Activated naive CD4-positive, alpha-beta T cell treated with anti-CD3 and anti-CD28 coated beads for 36 hours (primary cell): ENCODE data around the gene CLEC1A. TPM values are rescaled to one million over a fixed set of nuclear protein-coding genes. Genes with fewer than 3 reads are reported as not detected.

ENCODE experiments used
- CTCF ChIA-PET: fragments of 350-600 bp; sonication (Branson Sonifier 250); formaldehyde crosslinking; loops from one replicate; lab custom pipeline; 2021; ENCODE audit warnings: antibody characterized with exemption; lab: Charles Lee
- DNase-seq: peaks from one replicate; pipeline ENCODE4 v3.0.0-alpha.2; 2020
- H3K27ac Mint-ChIP-seq: one replicate; pipeline ENCODE4 v1.8.0; 2021; ENCODE audit warnings: mild to moderate bottlenecking, mixed read lengths
- H3K27me3 Mint-ChIP-seq: one replicate; pipeline ENCODE4 v1.8.0; 2021; ENCODE audit warnings: low read depth, mixed read lengths
- H3K36me3 Mint-ChIP-seq: one replicate; pipeline ENCODE4 v1.8.0; 2021; ENCODE audit warnings: low read depth, mixed read lengths
- H3K4me1 Mint-ChIP-seq: one replicate; pipeline ENCODE4 v1.8.0; 2021; ENCODE audit warnings: low read depth, mixed read lengths
- H3K4me3 Mint-ChIP-seq: one replicate; pipeline ENCODE4 v1.8.0; 2021; ENCODE audit warnings: mild to moderate bottlenecking, moderate library complexity, mixed read lengths
- H3K9me3 Mint-ChIP-seq: one replicate; pipeline ENCODE4 v1.8.0; 2021; ENCODE audit warnings: mixed read lengths
- intact Hi-C: fragments of 100-400 bp; cut with micrococcal nuclease; formaldehyde crosslinking; loops from one replicate; pipeline ENCODE4 v1.15.1; 2023
- total RNA-seq, 2 experiments: library from RNA; stranded (reverse); gene quantifications; one replicate each; pipeline ENCODE4 v1.2.3, GENCODE V29; 2021

CLEC1A gene
- total RNA-seq, 2 experiments from 2014 or later = not detected

- intact Hi-C loops = no loop called here
- H3K36me3 Mint-ChIP-seq = no peaks in the 10 kb centered on the region
- CTCF ChIA-PET = no interaction called here
- no peaks in the 10 kb centered on the region for H3K4me1 Mint-ChIP-seq
- no peak overlapping the region for H3K27ac Mint-ChIP-seq
- no peak for DNase-seq
- H3K9me3 Mint-ChIP-seq = no peaks in the 10 kb centered on the region
- H3K4me3 Mint-ChIP-seq = no peak overlapping the region
- no peaks in the 10 kb centered on the region for H3K27me3 Mint-ChIP-seq
Observed at GRCh38 chr12:10095971-10096370, 2.8 kb downstream of the CLEC1A start.

DNA sequence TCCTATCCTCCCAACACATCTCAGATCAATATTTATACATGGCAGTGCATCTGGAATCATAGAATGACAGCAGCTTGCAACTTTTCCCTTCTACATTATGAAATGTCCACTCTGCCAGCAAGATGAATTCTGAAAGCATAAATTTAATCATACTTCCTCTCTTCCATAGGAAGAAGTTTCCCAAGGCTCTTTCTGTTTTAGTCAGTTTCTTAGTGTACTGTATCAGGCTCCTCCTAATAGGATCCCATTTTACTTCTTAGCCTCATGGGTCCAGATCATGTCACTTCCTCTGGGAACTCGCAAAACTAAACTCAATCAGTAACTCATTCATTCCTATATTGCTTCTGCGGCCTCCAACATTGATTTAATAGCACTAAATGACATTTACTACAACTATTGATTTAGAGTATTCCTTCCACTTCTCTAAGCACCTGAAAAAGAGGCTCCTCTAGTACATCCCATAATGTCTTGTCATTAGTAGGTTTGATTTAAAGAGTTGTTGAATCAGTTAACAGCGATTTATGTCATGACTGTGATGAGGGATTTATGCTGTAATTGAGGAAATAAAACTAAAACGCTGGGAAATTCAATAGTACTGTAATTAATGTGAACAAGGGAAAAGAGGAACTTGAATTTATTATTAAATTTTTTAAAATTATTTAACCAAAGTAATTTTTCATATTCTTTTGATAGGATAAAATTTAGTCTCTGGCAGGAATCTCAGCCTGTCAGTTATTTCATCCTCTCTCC is 4.0 kb downstream of the CLEC1A start:
- Mint-ChIP-seq H3K27ac (no peak overlapping the region), H3K27me3 (no peaks in the 10 kb centered on the region), H3K4me1 (peaks cover 3% of the 10 kb centered on the region), H3K4me3 (no peak overlapping the region), H3K36me3 (no peaks in the 10 kb centered on the region), H3K9me3 (no peaks in the 10 kb centered on the region)
- intact Hi-C loops = no loop called here
- DNase-seq = no peak
- CTCF ChIA-PET = interaction anchor here (0.8 kb wide), 1 partner anchor 281 kb away, joined by 4 read pairs; no protein-coding TSS in a partner anchor

- H3K4me3 Mint-ChIP-seq = no peak overlapping the region
- intact Hi-C loops = no loop called here
- H3K36me3 Mint-ChIP-seq = peaks cover 2% of the 10 kb centered on the region
- peaks cover 5% of the 10 kb centered on the region for H3K9me3 Mint-ChIP-seq
- H3K27ac Mint-ChIP-seq = no peak overlapping the region
- no peak for DNase-seq
- no peaks in the 10 kb centered on the region for H3K27me3 Mint-ChIP-seq
- CTCF ChIA-PET = interaction anchor here (1.1 kb wide), 1 partner anchor 272 kb away, joined by 4 read pairs; no protein-coding TSS in a partner anchor
- H3K4me1 Mint-ChIP-seq = peaks cover 3% of the 10 kb centered on the region
Observed at GRCh38 chr12:10088955-10089900, 9.6 kb downstream of the CLEC1A start.

DNA sequence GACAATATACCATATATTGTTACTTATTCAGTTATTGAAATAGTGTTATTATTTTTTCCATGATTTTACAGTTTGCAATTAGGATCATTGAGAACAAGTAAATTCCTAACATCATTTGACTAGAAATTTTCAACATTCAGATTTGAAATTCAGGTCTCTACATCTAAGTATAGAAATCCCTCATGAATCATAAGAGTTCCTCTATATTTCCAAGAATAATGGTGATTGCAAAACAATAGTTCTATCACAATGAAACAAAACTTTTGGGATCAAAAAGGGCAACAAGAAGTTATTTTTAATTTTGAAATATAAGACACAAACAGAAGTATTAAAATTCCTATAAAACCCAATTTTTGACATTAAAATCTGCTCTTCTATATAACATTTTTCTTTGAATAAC is 10.8 kb downstream of the CLEC1A start:
- DNase-seq = no peak
- H3K4me1 Mint-ChIP-seq = peaks cover 3% of the 10 kb centered on the region
- intact Hi-C loops = no loop called here
- no peak overlapping the region for H3K27ac Mint-ChIP-seq
- peaks cover 2% of the 10 kb centered on the region for H3K36me3 Mint-ChIP-seq
- H3K27me3 Mint-ChIP-seq = no peaks in the 10 kb centered on the region
- CTCF ChIA-PET = no interaction called here
- peaks cover 9% of the 10 kb centered on the region for H3K9me3 Mint-ChIP-seq
- no peak overlapping the region for H3K4me3 Mint-ChIP-seq

- H3K9me3 Mint-ChIP-seq = peaks cover 9% of the 10 kb centered on the region
- DNase-seq = no peak
- H3K4me3 Mint-ChIP-seq = no peak overlapping the region
- H3K4me1 Mint-ChIP-seq = peaks cover 3% of the 10 kb centered on the region
- no peaks in the 10 kb centered on the region for H3K27me3 Mint-ChIP-seq
- H3K27ac Mint-ChIP-seq = no peak overlapping the region
- peaks cover 2% of the 10 kb centered on the region for H3K36me3 Mint-ChIP-seq
- intact Hi-C loops = no loop called here
- CTCF ChIA-PET = no interaction called here
Observed at GRCh38 chr12:10086387-10086786, 12.4 kb downstream of the CLEC1A start.

GRCh38 chr12:10084733-10085132 is 14.1 kb downstream of the CLEC1A start:
- Mint-ChIP-seq H3K9me3 (peaks cover 9% of the 10 kb centered on the region), H3K4me3 (no peak overlapping the region), H3K27me3 (no peaks in the 10 kb centered on the region), H3K36me3 (peaks cover 2% of the 10 kb centered on the region), H3K4me1 (no peaks in the 10 kb centered on the region), H3K27ac (no peak overlapping the region)
- CTCF ChIA-PET = no interaction called here
- no peak for DNase-seq
- intact Hi-C loops = no loop called here

DNA sequence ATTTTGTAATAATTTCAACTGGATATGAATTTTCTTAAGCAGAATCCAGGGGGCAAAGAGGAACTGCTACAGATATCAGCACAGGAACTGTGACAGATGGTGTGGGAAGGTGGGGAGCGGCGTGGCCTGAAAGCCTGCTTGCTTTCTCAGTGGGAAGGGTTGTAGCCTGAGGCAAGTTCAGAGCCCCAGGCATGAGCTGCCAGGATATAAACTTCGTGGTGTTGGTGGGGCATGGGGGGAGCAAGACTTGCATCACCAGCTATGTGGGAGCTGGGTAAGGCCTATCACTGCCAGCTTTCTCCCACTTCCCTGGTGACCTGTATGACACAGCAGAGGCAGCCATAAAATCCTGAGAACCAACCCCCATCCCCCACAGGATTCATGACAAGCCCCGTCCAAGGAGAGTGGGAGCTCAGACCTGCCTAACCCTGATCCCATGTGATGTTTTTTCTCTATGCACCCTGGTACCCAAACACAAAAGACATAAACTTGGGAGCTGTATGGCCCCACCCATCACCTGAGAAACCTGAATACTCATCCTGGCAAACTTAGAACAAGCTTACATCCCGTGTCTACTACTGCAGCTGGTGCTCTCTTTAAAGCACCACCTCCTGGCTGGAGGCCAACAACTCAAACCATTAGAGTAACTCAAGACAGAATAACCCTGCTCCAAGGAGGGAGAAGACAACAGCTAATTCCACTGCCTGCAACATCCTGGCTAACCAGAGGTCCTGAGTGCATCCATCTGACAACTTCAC is 16.5 kb downstream of the CLEC1A start:
- Mint-ChIP-seq H3K4me1 (no peaks in the 10 kb centered on the region), H3K27me3 (no peaks in the 10 kb centered on the region), H3K4me3 (no peak overlapping the region), H3K27ac (no peak overlapping the region), H3K9me3 (peaks cover 9% of the 10 kb centered on the region), H3K36me3 (peaks cover 2% of the 10 kb centered on the region)
- no peak for DNase-seq
- intact Hi-C loops = no loop called here
- CTCF ChIA-PET = no interaction called here

GRCh38 chr12:10075451-10075850 is 23.3 kb downstream of the CLEC1A start:
- CTCF ChIA-PET = no interaction called here
- DNase-seq = no peak
- no peaks in the 10 kb centered on the region for H3K9me3 Mint-ChIP-seq
- H3K27ac Mint-ChIP-seq = no peak overlapping the region
- no peaks in the 10 kb centered on the region for H3K4me1 Mint-ChIP-seq
- intact Hi-C loops = no loop called here
- no peak overlapping the region for H3K4me3 Mint-ChIP-seq
- no peaks in the 10 kb centered on the region for H3K36me3 Mint-ChIP-seq
- H3K27me3 Mint-ChIP-seq = peaks cover 3% of the 10 kb centered on the region

DNA sequence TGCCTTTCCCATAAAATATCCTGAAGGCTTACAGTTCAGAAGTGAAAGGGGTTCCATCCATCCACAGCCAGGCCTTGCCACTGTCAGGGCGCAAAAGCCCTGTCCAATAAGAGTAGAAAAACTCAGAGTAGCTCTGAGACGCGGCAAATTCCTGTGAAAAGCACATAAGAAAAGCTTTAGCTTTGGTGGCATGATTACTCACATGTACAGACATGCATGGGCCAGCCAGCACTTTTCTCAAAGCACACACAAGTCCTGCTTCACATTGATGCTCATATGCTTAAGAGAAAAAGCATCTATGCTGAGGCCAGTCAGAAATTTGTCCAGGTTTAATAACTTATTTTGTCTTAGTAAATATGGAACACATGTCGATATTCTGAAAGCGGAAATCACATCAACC is 25.5 kb downstream of the CLEC1A start:
- intact Hi-C loops = no loop called here
- Mint-ChIP-seq H3K9me3 (no peaks in the 10 kb centered on the region), H3K4me1 (no peaks in the 10 kb centered on the region), H3K36me3 (no peaks in the 10 kb centered on the region), H3K27ac (no peak overlapping the region), H3K4me3 (no peak overlapping the region), H3K27me3 (peaks cover 7% of the 10 kb centered on the region)
- no peak for DNase-seq
- CTCF ChIA-PET = no interaction called here

DNA sequence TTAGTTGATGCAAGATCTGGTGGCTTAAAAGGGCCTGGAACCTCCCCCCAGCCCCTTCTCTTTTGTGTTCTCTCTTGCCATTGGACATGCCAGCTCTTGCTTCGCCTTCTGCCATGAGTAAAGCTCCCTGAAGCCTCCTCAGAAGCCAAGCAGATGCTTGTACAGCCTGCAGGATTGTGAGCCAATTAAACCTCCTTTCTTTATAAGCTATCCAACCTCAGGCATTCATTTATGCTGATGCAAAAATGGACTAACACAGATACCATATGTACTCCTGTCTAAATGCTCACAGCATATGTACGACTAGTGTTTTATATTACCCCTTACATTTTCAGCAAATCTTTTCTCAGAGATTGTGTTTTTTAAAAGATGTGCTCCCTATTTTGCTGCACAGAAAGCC is 26.7 kb downstream of the CLEC1A start:
- Mint-ChIP-seq H3K9me3 (no peaks in the 10 kb centered on the region), H3K36me3 (no peaks in the 10 kb centered on the region), H3K27ac (no peak overlapping the region), H3K4me1 (no peaks in the 10 kb centered on the region), H3K4me3 (no peak overlapping the region), H3K27me3 (peaks cover 10% of the 10 kb centered on the region)
- DNase-seq = no peak
- CTCF ChIA-PET = no interaction called here
- intact Hi-C loops = no loop called here

DNA sequence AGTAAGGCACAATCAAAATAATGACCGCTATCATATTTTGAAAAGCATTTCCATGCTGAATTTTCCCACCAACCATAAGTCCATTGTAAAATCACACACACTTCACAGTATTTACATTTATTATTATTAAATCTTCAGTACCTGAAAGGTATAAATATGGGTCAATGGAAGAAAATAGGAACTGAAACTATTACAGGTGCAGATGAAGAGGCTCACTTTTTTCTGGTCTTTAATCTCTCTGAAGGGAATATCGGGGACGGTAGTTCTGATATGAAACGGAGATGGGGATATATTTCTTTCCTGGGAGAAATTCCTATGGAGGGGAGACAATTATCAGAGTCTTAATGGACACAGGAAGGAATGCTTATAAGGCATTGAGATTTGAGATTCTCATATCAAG is 28.4 kb downstream of the CLEC1A start:
- Mint-ChIP-seq H3K27ac (no peak overlapping the region), H3K4me1 (no peaks in the 10 kb centered on the region), H3K4me3 (no peak overlapping the region), H3K36me3 (no peaks in the 10 kb centered on the region), H3K27me3 (peaks cover 10% of the 10 kb centered on the region), H3K9me3 (no peaks in the 10 kb centered on the region)
- CTCF ChIA-PET = interaction anchor here (0.7 kb wide), 1 partner anchor 56 kb away, joined by 3 read pairs; no protein-coding TSS in a partner anchor
- DNase-seq = no peak
- intact Hi-C loops = no loop called here

DNA sequence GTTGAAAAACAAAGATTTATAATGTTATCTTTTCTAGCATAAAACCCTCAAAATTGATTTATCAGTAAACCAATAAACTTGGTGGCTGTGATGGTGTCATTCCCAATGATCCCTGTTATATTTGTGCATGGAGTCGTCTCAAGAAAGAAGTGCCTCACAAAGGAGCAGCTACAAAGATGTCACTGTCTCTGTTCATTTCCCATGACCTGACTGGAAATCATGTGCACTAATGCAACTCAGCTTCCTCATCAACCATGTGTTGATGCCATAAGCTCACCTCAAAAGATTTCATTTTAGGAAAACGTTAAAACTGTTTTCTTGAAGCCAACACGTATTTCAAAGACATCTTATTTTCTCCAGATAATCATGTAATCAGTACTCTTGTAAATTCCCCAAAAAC is 28.8 kb downstream of the CLEC1A start:
- no peak overlapping the region for H3K27ac Mint-ChIP-seq

More for the DNA sequence above, 28.8 kb downstream of the CLEC1A start:
- H3K4me3 Mint-ChIP-seq = no peak overlapping the region
- H3K36me3 Mint-ChIP-seq = no peaks in the 10 kb centered on the region
- peaks cover 10% of the 10 kb centered on the region for H3K27me3 Mint-ChIP-seq
- CTCF ChIA-PET = interaction anchor here (0.7 kb wide), 2 partner anchors 11 to 56 kb away, joined by 3 read pairs; no protein-coding TSS in a partner anchor
- intact Hi-C loops = no loop called here
- no peaks in the 10 kb centered on the region for H3K4me1 Mint-ChIP-seq
- H3K9me3 Mint-ChIP-seq = no peaks in the 10 kb centered on the region
- no peak for DNase-seq
